ENCODE measurements around the gene TXNRD2.
"Not testable (repeated sequence)": the region's sequence is repeated elsewhere in the genome, so short reads cannot be mapped to it uniquely, and the experiment has no call there.

TXNRD2 gene

GRCh38 chr22:19845054-19845722 lies 96.4 kb downstream of the TXNRD2 start:
- DNase-seq (ENCODE audit: low spot score): no peak

GRCh38 chr22:19844377-19845053 lies 97.1 kb downstream of the TXNRD2 start:
- peak; percentile 48 for DNase-seq (ENCODE audit: low spot score)

DNA sequence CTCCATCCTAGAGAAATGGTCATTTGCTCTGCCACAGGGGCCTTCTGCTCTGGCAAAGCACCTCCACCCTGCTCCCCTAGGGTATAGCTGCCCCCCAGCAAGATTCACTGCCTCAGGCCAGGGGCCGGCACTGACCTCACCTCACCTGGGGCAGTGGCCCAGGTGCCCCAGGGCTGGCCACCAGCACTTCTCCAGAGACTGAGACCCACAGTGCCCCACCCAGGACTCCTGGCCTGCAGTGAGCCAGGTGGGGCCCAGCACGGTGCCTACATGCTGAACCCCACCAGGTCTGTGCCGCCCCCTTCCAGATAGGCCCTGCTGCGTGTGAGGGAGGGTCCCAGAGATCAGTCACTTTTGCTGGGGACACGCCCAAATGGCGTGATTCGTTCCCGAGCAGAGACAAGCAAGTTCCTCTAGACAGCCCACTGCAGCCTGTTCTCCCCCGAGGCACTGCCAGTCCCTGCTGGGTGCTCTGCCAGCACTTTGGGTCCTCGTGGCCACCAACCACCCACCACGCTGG lies 97.7 kb downstream of the TXNRD2 start:
- DNase-seq (ENCODE audit: low spot score): no peak

GRCh38 chr22:19843107-19843856 lies 98.3 kb downstream of the TXNRD2 start:
- DNase-seq (ENCODE audit: low spot score): no peak

DNA sequence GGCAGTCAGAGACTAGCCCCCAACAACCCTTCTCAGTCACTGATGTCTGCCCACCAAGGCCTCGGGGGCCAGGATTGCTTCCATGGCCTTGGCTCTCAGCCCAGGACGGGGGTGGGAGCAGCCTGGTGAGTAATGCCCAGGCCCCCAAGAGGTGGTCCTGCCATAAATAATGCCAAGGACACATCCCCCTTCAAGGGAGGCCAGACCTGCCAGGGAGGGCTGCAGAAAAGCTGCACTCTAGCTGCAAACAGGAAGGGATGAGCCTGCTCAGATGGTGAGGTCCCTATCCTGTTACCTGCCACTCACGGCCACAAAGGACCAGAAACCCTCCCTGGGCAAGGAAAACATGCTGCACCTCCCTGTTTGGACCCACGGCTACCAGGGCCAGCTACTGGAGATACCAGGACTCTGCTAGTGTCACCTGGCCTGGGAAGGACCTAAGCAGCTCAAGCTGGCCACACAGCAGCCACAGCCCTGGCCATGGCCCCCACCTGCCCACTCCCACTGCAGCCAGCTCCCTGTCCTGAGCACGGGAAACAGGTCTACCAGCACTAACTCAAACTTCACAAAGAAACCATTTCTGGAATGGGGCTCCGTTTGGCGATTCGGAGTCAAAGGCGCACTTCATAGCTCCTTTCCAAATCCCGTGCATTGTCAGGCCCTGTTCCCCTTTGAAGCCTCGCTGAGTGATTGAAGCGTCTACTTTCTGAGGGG lies 99.1 kb downstream of the TXNRD2 start:
- no peak for DNase-seq (ENCODE audit: low spot score)

GRCh38 chr22:19841641-19842392 lies 99.8 kb downstream of the TXNRD2 start:
- no peak for DNase-seq (ENCODE audit: low spot score)

GRCh38 chr22:19840955-19841640 lies 100.5 kb downstream of the TXNRD2 start:
- no peak for DNase-seq (ENCODE audit: low spot score)

DNA sequence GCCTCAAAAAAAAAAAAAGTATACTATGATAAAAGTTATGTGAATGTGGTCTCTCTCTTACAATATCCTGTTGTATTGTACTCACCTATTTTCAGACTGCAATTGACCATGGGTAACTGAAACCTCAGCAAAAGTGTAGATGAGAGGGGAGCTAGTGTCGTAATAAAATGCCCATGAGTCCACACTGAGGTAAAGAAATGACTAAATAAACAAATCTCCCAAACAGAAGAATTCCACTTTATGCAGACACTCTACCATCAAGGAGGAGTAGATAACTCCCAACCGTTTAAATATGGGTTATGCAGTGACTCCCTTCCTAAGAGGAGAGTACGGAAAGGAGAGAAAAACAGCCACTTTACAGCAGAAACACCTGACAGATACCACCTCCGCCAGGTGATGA lies 101.6 kb downstream of the TXNRD2 start:
- no peak for DNase-seq (ENCODE audit: low spot score)

DNA sequence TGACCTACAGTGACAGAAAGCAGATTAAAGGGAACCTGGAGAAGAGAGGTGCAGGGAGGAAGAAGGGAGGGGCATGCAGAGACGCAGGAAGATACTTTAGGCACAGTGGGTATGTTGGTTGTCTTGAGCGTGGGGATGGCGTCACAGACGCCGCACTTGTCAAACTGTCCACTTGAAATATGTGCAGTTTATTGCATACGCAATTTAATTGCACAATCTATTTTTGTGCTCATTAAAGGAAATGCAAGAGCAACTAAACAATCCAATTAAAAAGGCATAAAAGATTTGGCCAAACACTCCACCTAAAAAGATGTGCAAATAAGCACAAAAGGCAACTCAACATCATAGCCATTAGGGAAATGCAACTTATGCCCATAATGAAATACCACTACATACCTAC lies 103.7 kb downstream of the TXNRD2 start:
- DNase-seq (ENCODE audit: low spot score): no peak

DNA sequence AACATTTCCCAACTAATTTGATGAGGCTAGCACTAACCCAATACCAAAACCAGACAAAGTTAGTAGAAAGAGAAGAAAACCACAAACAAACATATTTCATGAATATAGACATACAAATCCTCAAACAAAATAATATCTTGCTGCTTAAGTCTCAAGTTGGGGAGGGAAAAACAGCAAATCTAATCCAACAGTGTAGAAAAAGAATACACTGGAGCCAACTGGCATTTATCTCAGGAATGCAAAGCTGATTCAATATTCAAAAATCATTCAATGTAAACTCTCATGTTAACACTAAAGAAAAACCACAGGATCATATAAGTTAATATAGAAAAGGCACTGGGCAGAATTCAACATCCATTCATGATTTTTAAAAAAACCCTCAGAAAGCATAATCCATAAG lies 105.1 kb downstream of the TXNRD2 start:
- DNase-seq (ENCODE audit: low spot score): no peak

- no peak for DNase-seq (ENCODE audit: low spot score)
Measured at GRCh38 chr22:19834599-19834998, 107.0 kb downstream of the TXNRD2 start.

DNA sequence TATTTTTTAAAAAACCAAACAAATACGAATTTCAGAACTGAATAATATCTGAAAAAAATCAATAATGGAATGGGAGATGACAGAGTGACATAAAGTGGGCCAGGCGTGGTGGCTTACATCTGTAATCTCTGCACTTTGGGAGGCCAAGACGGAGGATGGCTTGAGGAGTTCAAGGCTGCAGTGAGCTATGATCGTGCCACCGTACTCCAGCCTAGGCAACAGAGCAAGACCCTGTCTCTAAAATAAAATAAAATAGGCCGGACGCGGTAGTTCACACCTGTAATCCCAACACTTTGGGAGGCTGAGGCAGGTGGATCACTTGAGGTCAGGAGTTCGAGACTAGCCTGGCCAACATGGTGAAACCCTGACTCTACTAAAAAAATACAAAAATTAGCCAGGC lies 108.3 kb downstream of the TXNRD2 start:
- not testable (repeated sequence) for DNase-seq (ENCODE audit: low spot score)

GRCh38 chr22:19832476-19833108 lies 109.0 kb downstream of the TXNRD2 start:
- no peak for DNase-seq (ENCODE audit: low spot score)

- not testable (repeated sequence) for DNase-seq (ENCODE audit: low spot score)
Measured at GRCh38 chr22:19831979-19832378, 109.6 kb downstream of the TXNRD2 start.

- no peak for DNase-seq (ENCODE audit: low spot score)
Measured at GRCh38 chr22:19831016-19831415, 110.6 kb downstream of the TXNRD2 start.

- no peak for DNase-seq (ENCODE audit: low spot score)
Measured at GRCh38 chr22:19828035-19828401, 113.6 kb downstream of the TXNRD2 start.

DNA sequence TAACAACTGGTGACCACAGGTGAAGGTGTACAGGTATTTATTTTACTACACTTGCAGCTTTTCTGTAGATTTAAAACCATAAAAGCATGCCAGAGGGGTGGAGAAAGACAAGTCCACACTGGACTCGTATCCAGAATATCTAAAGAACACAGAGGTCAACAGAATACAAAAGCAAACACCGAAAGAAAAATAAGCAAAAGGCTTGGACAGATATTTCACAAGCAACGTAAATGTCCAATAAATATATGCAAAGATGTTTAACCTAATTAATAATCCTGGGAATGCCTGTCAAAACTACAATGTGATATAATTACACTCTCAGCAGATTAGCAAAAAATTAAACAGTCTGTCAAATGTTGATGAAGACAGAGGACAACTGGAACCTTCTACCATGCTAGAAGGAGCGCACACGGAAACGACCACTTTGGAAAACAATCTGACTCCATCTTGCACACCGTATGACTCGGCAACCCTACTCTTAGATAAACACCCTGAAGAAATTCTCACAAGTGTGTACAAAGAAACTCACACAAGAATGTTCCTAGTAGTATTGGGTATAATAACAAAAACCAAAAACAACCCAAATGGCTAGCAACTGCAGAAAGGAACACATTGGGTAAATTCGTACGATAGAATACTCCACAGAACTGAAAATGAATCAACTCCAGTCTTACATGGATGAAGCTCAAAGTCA lies 114.1 kb downstream of the TXNRD2 start:
- no peak for DNase-seq (ENCODE audit: low spot score)

DNA sequence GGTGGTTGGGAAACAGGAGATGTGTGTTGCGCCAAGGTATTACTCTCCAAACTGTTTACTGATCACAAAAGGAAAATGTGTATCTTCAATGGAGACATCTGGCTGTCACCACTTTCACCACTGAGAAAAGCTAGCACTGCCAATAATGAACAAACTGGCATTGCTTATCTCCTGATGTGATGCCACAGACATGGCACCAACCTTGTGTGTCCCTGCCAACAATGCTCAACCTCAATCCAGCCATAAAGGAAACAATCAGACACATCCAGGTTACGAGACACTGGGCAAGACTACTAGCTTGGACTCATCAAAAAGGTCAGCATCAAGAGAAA lies 115.0 kb downstream of the TXNRD2 start:
- no peak for DNase-seq (ENCODE audit: low spot score)

GRCh38 chr22:19825904-19826618 lies 115.6 kb downstream of the TXNRD2 start:
- no peak for DNase-seq (ENCODE audit: low spot score)
